Stimulated activated CD8-positive, alpha-beta memory T cell treated with anti-CD3 and anti-CD28 coated beads, Interleukin-4, amount 100 ng/mL, for 1 hour (primary cell): Measurements from ENCODE around the gene ATP1A4.
"Not testable (repeated sequence)": the region's sequence is repeated elsewhere in the genome, so short reads cannot be mapped to it uniquely, and the experiment has no call there.

ENCODE experiments used
- DNase-seq, 2 donors: peaks; one replicate each; pipeline ENCODE4 v3.0.0-alpha.2; 2020; ENCODE audit warnings: low read depth in 2 of 2, low spot score in 1 of 2

Gene ATP1A4

DNA sequence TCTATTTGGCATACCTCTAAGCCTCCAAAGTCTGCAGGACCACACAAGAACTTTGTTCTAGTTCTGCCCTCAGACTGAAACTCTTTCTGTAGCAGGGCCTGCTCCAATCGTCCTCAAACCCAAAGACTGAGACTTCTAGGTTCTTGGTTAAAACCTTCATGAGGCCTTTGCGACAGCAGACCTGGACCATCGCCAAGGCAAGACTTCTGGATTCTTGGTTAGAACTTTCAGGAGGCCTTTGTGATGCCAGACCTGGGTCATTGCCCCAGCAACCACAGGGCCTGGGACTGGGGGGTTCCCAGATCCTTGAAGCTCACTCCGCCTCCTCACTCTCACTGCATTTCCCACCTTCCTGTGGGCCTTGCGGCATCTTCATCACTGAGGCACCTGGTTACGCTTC is at the start of gene ATP1A4:
ATP1A4 (plus strand) TSS at position 301 of the 400 bp plus-strand sequence. CDS start 438 bp downstream, outside the sequence.
- DNase-seq = no peak

DNA sequence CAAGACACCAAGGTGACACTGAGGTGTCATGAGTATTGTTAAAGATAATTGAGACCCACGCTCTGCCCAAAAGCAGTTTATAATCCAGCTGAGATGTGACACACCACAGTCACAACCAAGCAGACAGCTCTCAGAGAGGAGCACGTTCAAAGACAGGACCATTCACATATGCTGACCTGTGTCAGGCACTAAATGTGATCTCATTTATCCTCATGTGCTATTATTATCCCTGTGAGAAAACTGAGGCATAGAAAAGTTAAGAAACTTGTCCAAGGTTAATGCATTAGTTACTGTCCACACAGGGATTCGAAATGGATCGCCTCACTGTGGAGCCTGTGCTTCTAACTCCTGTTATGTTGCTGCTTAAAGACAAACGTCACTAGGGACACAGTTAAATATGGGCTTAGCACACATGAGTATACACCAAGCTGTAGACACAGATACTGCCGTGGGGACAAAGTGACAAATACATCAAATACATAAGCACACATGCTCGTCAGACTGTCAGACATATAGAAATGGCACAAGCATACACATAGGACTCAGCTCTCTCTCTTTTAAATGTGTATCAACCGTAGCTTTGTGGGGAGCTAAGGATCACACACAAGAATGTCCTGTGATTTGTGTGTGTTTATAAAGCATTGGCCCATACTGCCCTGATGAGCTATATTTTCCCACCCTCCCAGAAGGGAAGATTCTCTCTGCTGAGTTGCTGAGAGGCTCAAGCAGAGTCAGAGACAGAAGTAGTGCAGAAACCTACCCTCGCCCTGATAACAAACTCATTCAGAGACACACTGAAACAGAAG is 49.5 kb upstream of the ATP1A4 start:
- no peak for DNase-seq

DNA sequence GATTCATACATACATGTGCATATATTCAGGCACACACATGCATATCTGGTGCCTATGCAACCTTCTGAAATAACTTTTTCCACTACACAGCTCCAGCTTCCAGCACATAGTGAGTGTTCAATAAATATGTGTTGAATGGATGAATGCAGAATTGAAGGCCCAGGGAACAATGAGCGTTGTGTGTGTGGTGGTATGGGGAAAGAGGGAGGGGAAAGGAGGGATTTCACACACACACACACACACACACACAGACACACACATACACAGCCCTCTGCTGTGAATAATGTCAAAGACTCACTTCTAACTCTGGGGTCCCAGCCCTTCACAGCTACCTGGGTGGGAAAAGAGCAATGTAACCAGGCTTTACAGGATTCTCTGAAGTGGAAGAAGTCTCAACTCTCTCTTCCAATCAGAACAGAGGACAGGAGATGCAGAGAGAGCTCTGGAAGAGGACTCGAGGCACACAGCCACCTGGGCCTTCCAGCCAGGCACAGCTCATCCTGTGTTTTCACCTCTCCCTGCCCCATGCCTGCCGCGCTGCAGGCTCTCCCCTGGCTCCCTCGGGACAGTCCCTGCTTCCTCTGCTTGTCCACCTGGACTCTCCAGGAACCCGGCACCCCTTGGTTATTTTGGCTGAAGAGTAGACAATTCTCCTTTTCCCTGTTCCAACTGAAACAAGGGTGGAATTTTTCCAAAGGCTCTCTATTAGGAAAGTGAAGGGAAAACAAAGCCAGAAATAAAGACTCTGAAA is 47.6 kb upstream of the ATP1A4 start:
- DNase-seq = no peak

DNA sequence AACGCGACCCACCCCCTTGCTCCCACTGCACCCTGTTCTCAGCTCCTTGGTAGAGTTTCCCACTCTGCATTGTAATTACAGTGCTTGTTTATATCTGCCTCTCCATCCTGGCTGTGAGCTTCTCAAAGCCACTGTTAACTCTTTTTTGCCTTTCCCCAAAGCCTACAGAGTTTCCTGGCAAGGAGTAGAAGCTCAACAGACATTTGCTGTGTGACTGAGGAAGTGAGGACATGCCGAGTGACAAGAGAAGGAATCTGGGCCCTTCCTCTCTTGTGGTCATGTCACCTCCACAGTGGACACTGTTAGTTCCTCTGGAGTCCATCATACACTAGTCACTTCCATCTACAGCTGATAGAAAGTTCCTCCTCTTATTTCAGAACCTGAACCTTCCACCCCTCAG is 46.9 kb upstream of the ATP1A4 start:
- no peak for DNase-seq

DNA sequence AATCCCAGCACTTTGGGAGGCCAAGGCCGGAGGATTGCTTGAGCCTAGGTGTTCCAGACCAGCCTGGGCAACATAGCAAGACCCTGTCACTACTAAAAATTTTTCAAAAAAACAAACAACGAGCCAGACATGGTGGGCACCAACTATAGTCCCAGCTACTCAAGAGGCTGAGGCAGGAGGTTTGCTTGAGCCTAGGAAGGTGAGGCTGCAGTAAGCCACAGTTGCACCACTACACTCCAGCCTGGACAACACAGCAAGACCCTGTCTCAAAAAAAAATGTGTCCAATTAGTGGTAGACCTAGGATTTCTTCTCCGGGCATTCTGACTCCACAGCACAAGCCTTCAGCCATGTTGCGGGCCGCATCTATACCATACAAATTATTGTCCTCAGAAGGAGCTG is 46.2 kb upstream of the ATP1A4 start:
- DNase-seq = no peak

DNA sequence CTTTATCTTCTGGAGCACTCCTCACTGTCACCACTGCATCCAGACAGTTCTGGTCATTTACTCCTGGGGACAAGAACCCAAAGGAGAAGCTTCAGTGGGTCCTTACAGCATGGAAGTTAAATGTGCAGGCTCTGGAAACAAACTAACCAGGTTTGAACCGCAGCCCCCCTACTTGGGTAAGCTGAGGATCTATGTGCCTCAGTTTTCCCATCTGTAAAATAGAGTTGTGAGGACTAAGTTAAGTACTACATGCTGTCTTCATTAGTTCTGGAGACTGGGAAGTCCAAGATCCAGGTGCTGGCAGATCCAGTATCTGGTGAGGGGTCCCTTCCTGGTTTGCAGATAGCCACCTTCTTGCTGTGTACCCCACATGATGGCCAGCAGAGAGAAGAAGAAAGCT is 43.9 kb upstream of the ATP1A4 start:
- no peak for DNase-seq

DNA sequence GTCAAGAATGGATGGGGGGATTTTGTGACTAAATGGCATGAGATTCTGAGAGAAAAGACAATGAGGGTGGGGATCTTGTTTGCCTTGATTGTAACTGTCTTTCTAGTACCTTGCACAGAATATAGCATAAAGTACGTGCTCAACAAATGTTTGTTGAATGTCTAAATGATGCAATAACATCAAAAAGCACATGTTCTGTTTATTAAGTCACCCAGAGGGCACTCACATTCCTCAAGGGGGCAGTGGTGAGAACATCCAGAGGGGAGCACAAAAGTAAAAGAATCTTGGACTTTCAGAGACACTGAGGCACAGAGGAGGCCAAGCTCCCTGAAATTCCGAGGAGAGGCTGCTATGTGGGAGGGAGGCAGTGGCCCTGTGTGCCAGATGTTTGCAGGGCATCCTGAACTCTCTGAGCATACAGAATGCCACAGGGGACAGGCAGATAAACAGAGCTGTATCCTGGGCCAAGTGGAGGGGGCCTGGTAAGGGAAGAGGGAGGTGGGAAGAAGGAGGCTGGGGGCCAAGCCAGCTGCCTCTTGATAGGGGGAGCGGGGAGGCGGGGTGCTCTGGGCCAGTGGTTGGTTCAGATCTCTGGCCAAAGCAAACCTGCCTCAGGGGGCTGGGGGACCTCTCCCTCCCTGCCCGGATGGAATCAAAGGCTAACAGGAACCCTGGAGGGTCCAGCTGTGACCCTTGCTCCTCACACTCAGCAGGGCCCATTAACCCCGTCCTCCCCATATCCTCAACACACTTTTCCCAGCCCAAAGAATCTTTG is 42.3 kb upstream of the ATP1A4 start:
- DNase-seq = no peak

DNA sequence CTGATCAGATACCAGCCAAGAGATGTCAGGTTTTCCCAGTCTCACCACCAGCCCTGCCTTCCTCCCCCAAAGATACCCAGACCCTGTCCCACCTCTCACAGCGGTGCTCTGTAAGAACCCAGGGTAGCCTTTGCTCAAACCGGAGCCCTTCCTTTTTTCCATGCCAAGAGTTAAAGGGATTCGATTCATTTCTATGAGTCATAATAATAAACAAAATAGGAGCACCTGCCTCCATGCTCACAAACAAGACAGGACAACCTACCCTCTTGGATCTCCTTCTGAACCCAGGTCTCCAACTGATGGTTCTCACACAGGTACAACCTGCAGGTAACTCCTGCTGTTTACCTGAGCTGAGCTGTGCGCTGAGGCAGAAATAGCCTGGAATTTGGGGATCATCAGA is 41.7 kb upstream of the ATP1A4 start:
- DNase-seq = no peak

DNA sequence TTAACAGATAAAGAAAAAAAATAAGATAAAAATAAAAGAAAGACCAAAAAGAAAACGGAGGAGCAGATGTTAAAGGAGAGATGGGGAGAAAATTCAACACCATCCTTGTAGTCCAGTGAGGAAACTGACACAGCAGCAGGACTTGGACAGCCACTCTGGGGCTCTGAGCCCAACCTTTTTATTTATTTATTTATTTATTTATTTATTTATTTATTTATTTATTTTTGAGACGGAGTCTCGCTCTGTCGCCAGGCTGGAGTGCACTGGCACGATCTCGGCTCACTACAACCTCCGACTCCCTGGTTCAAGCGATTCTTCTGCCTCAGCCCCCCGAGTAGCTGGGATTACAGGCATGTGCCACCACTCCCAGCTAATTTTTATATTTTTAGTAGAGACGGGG is 39.9 kb upstream of the ATP1A4 start:
- DNase-seq = not testable (repeated sequence)

DNA sequence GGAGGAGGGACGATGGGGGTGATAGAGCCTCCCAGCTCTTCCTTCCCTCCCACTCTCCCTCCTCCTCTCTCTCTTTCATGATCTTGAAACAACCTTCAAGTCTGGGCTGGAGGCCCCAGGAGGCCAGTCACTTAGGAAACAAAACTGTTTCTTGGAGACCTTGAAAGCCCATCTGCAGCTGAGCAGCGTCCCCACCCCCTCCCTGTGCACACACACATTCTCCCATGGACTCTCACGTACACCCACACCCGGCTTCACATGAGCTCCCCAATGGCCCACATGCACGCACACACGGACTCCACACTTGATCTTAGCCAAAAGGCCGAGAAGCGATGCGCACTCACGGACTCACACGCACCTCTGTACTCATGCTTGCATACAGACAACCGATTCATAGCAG is 39.0 kb upstream of the ATP1A4 start:
- DNase-seq = no peak

DNA sequence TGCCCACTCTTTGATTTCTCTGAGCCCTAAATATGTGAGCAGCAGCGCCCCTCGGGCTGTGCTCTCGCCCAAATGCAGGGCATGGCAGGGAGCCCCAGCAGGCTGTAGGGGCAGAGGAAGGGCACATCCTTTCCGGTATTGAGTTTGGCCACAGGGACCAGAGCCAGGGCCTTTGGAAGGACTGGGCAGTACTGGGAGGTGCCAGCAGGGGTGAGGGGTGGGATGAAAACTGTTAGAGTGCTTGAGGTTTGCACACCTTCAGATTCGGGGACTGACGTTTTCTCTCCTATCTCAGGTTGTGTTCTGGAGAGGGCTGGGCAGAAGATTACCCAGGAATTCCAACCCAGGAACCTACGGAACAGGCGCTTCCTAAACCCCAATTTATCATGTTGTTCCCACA is 38.0 kb upstream of the ATP1A4 start:
- DNase-seq = no peak

DNA sequence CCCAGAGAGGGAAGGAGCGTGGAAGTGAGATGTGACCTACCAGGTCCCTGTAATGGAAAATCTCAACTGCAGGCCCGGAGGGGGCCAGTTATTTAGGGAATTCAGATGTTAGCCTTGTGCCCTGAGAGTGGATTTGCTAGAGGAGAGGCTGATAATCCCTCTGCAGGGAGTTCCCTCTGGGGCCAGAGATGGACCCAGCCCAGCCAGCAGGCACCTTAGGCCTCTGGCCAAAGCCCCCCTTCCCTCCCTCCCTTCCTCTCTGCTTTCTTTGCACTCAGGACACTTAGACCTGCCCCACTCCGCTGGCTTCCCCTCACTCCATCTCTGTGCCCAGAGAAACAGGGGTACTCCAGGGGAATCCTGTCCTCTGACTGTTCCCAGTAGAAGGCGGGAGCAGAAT is 37.3 kb upstream of the ATP1A4 start:
- DNase-seq = no peak

DNA sequence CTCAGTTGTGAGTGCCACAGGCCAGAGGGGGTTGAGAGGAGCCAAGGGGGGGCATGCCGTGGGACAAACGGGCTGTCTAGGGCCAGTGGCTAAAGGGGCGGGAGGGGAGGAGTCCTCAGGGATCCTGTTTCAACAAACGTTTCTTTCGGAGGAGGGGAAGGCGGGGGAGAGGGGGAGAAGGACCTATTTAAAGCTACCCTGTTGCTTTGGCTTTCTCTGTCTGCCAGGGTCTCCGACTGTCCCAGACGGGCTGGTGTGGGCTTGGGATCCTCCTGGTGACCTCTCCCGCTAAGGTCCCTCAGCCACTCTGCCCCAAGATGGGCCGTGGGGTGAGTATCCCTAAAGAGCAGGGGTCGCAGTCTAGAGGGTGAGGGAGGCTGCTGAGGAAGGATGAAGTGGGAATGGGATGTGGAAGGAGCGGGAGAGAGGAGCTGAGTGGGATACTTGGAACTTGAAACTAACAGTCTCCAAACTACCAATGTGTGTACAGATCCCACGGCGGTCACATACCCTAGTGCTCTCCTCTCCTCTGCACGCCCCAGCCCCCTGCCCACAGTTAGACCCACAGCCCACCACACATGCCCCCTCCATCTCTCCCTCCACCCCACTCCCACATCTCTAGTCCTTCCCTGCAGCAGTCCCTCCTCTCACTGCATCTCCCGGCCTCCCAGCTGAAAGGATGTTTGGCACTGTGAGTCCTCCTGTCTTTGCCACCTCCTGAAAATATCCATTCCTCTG is 35.7 kb upstream of the ATP1A4 start, which contains the start of gene ATP1A2:
ATP1A2 (plus strand) TSS at position 215 of the 738 bp plus-strand sequence; CDS start at position 318, 103 bp downstream.
- DNase-seq = no peak

DNA sequence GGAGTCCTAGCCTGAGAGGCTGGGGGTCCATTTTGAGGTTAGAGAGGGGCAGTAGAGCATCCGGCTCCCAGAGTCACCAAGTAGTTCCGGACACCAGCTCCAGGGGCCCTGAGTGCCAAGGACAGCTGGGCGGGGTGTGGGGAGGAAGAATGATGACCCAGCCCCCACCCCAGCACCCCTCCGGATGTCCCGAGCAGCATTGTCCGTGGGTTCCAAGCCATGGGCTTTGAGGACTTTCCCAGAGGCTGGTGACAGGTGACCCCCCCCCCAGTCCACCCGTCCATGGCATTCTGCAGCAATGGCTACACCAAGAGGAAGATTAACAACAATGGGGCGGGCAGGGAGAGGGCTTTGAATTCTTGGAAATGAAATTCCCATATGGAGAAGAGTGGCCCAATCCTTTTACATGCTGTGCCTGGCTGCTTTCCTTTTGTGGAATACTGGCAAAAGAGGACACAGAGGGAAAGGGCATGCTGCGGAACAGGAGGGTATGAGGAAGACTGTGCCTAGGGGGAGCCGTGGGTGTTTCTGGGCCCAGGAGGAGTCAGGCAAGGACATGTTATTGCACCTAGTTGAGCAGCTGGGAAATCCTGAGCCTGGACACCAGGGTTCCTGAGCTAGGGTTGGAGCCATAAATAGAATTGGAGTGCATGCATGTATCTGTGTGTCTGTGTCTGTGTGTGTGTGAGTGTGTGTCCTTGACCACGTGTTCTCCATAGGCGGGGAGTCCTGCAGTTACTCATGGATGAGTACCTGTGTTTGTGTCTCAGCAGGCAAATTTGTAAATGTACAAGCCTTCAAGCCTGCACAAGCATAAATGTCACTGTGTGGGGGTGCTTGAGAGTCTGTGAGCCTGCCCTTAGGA is 34.9 kb upstream of the ATP1A4 start:
- DNase-seq = no peak

DNA sequence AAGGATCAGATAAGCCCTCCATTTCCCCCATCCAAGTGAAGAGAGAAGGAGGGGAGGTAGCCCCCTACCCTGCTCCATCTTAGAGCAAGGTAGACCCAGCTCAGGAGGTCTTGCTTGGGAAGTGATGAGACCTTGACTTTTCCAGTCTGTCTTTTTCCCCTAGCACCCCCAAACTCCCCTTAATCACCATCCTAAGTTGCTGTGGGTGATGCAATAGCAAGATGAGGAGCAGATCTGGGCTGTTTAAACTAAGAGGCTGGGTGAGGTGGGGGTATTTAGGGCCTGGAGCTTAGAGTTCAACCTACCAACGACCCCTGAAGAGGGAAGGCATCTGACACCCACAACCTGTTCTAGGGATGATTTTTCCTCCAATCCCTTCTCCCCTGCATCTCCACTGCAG is 34.1 kb upstream of the ATP1A4 start:
- no peak for DNase-seq

DNA sequence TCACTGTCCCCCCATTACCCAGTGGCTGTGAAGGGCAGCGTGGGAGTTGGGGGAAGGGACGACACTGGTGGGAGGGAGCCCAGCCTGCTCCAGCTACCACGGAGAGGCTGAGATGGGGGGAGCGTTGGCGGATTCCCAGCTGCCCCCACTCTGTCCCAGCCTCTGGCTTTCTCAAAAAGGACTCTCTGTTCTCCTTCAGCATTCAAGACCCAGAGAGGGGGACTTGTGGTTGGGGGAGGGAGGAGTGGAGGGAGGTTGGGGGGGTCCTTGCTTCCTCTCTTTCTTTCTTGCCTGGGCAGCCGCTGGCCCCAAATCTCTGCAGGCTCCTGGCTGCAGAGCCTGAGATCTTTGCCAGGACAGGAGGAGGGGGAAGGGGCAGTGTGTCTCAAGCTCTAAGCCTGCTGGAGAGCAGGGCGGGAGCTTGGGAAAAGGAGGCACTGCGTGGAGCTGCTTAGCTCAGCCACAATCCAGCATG is 33.7 kb upstream of the ATP1A4 start:
- DNase-seq = no peak

DNA sequence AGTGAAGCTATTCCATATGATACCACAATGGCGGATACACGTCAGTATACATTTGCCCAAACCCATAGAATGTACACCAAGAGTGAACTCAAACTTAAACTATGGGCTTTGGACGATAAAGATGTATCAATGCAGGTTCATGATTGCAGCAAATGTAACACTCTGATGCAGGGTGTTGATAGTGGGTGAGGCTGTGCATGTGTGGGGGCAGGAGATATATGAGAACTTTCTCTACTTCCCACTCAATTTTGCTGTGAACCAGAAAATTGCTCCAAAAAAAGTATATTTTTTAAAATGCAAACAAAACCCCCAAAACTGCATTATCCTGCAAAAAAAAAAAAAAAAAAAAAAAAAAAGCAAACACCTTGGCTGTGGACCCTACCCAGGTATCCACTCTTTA is 32.5 kb upstream of the ATP1A4 start:
- no peak for DNase-seq

DNA sequence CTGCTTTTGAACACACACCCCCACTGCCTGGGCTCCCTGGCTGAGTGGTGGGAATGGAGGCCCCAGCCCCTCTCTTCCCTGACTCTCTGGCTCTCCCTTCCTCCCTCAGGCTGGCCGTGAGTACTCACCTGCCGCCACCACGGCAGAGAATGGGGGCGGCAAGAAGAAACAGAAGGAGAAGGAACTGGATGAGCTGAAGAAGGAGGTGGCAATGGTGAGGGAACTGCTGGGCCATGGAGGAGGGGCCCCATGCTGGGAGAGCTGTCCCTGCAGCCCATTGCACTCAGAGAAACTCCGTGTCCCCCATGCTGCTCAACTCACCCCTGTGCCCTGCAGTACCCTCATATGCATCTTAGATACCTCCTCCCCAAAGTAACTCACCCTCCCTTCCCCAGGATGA is 30.6 kb upstream of the ATP1A4 start:
- DNase-seq = no peak

DNA sequence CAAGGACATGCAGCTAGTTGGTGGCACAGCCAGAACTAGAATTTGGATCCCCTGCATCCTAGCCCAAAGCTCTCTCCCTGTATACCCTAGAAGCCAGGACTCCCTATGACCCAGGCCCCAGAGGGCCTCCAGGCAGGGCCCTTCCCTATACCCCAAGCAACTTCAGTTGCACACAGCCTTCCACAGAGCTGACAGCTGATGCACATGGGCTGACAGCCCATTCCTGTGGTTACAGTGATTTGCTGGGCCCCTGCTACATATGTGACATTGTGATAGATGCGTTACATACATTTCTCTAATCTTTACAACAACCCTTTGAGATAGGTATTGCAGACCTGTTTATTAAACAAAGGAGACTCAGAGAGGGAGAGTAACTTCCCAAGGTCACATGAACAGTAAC is 30.0 kb upstream of the ATP1A4 start:
- no peak for DNase-seq

DNA sequence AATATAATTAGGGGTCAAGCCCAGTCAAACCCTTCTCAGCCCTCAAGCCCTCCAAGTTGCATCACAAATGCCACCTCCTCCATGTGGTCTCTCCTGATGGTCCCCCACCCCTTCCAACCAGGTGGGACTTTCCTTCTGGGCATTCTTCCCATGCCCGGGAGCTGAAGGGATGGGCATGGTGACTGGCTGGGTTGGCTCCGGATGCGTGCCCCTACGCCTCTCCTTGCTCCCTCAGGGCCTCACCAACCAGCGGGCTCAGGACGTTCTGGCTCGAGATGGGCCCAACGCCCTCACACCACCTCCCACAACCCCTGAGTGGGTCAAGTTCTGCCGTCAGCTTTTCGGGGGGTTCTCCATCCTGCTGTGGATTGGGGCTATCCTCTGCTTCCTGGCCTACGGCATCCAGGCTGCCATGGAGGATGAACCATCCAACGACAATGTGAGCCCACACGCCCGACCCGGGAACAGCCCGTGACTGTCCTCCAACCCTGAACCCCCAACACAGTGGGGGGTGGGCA is 28.4 kb upstream of the ATP1A4 start:
- DNase-seq = no peak
